Measurements from ENCODE around the gene SLC12A6. TPM values are rescaled to one million over a fixed set of nuclear protein-coding genes. Genes with fewer than 3 reads are reported as not detected.

SLC12A6 gene
- total and polyA plus RNA-seq, 2 of the 13 experiments (the other 11 are each of a cell fraction or from before 2014, with no cell fraction given) = 15.2 to 30.1 TPM

- TF ChIP-seq ZNF160 (CRISPR knock-in tag; IDR thresholded peaks at IDR 0.05) = no peak
- TF ChIP-seq ERF (CRISPR knock-in tag; IDR thresholded peaks at IDR 0.05) = 0 out of 2 replicates have a peak, but pooled peaks have one; percentile 29
- no peak for TF ChIP-seq ZNF30 (CRISPR knock-in tag; IDR thresholded peaks at IDR 0.05)
- no peak for TF ChIP-seq ZNF691 (CRISPR knock-in tag; IDR thresholded peaks at IDR 0.05; ENCODE audit: borderline replicate concordance, low read depth)
- no peak for TF ChIP-seq ZNF496 (CRISPR knock-in tag; IDR thresholded peaks at IDR 0.05; ENCODE audit: insufficient replicate concordance)
- peak; percentile 3; the same call in 1 of the 2 replicates for TF ChIP-seq ZBTB7A (CRISPR knock-in tag; IDR thresholded peaks at IDR 0.05)
- TF ChIP-seq ZNF770 (CRISPR knock-in tag; IDR thresholded peaks at IDR 0.05) = peak; percentile 20; the same call in 1 of the 2 replicates
- TF ChIP-seq ZFP37 (CRISPR knock-in tag; IDR thresholded peaks at IDR 0.05; ENCODE audit: borderline replicate concordance) = 0 out of 2 replicates have a peak, but pooled peaks have one; percentile 3
- TF ChIP-seq, protein P1, sequence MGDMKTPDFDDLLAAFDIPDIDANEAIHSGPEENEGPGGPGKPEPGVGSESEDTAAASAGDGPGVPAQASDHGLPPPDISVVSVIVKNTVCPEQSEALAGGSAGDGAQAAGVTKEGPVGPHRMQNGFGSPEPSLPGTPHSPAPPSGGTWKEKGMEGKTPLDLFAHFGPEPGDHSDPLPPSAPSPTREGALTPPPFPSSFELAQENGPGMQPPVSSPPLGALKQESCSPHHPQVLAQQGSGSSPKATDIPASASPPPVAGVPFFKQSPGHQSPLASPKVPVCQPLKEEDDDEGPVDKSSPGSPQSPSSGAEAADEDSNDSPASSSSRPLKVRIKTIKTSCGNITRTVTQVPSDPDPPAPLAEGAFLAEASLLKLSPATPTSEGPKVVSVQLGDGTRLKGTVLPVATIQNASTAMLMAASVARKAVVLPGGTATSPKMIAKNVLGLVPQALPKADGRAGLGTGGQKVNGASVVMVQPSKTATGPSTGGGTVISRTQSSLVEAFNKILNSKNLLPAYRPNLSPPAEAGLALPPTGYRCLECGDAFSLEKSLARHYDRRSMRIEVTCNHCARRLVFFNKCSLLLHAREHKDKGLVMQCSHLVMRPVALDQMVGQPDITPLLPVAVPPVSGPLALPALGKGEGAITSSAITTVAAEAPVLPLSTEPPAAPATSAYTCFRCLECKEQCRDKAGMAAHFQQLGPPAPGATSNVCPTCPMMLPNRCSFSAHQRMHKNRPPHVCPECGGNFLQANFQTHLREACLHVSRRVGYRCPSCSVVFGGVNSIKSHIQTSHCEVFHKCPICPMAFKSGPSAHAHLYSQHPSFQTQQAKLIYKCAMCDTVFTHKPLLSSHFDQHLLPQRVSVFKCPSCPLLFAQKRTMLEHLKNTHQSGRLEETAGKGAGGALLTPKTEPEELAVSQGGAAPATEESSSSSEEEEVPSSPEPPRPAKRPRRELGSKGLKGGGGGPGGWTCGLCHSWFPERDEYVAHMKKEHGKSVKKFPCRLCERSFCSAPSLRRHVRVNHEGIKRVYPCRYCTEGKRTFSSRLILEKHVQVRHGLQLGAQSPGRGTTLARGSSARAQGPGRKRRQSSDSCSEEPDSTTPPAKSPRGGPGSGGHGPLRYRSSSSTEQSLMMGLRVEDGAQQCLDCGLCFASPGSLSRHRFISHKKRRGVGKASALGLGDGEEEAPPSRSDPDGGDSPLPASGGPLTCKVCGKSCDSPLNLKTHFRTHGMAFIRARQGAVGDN (CRISPR knock-in tag; IDR thresholded peaks at IDR 0.05) = 0 out of 2 replicates have a peak, but pooled peaks have one; percentile 20
- no peak for TF ChIP-seq BHLHE40 (IDR thresholded peaks at IDR 0.05; ENCODE audit: low read length)
- 0 out of 2 replicates have a peak, but pooled peaks have one; percentile 5 for TF ChIP-seq ZNF224 (CRISPR knock-in tag; IDR thresholded peaks at IDR 0.05)
- TF ChIP-seq LCORL (IDR thresholded peaks at IDR 0.05) = no peak
- peak; percentile 11; the same call in 1 of the 2 replicates for TF ChIP-seq LCORL (CRISPR knock-in tag; IDR thresholded peaks at IDR 0.05)
- no peak for TF ChIP-seq ZSCAN21 (CRISPR knock-in tag; IDR thresholded peaks at IDR 0.05; ENCODE audit: borderline replicate concordance)
- TF ChIP-seq HMGXB4 (CRISPR knock-in tag; IDR thresholded peaks at IDR 0.05; ENCODE audit: borderline replicate concordance in 1 of 2, low read depth in 1 of 2) = 0 out of 4 replicates have a peak, but pooled peaks of 1 of the 2 experiments have one; percentile 7
- TF ChIP-seq ZFP36L2 (CRISPR knock-in tag; IDR thresholded peaks at IDR 0.05) = no peak
- peak; percentile 55; the same call in 1 of the 2 replicates for TF ChIP-seq NR1H2 (CRISPR knock-in tag; IDR thresholded peaks at IDR 0.05; ENCODE audit: borderline replicate concordance, low read depth)
- TF ChIP-seq ZNF850 (CRISPR knock-in tag; conservative IDR thresholded peaks at IDR 0.05) = no peak
These were observed 113.5 kb downstream of the SLC12A6 start (continued) for GRCh38 chr15:34223904-34224596.

Measured in HepG2 (cell line).